Thyroid gland (tissue), 4 donors: ENCODE data around the gene FGF21. TPM values are rescaled to one million over a fixed set of nuclear protein-coding genes. Genes with fewer than 3 reads are reported as not detected.

Experiments used
- DNase-seq, 2 donors: peaks; one replicate each; pipeline ENCODE4 v3.0.0-alpha.2; 2019
- H3K27ac ChIP-seq, 3 donors: fragments of 200-600 bp; sonication (generic); 1 replicate in 2 of 3; 2 replicates in 1 of 3; pipeline ENCODE4 v1.5.1; 2016 to 2019; ENCODE audit warnings: mild to moderate bottlenecking in 1 of 3, moderate library complexity in 1 of 3
- H3K27me3 ChIP-seq: fragments of 200-600 bp; sonication (generic); one replicate; pipeline ENCODE4 v1.5.1; 2019
- H3K36me3 ChIP-seq, 2 donors: fragments of 200-600 bp; sonication (generic); one replicate each; pipeline ENCODE4 v1.5.1; 2016 to 2019
- H3K4me1 ChIP-seq, 2 donors: fragments of 200-600 bp; sonication (generic); one replicate each; pipeline ENCODE4 v1.5.1; 2017 to 2019
- H3K4me3 ChIP-seq, 3 donors: fragments of 200-600 bp; sonication (generic); replicated peaks in 1 of 3; 1 replicate in 2 of 3; 2 replicates in 1 of 3; pipeline ENCODE4 v1.5.1; 2016; ENCODE audit warnings: mild to moderate bottlenecking in 1 of 3
- H3K9me3 ChIP-seq: fragments of 200-600 bp; sonication (generic); one replicate; pipeline ENCODE4 v1.5.1; 2017
- CTCF ChIP-seq, 6 experiments: fragments of 200-600 bp in 3 of 6; fragments of 450-650 bp in 3 of 6; sonication (generic) in 3 of 6; IDR thresholded peaks; one replicate each; pipeline ENCODE4 v1.5.1; 2016 to 2019; ENCODE audit warnings: antibody characterized with exemption in 6 of 6, mild to moderate bottlenecking in 2 of 6, inconsistent platforms in 1 of 6, moderate library complexity in 1 of 6
- POLR2A ChIP-seq, 2 donors: fragments of 450-650 bp; IDR thresholded peaks; one replicate each; pipeline ENCODE4 v1.6.1; 2017; ENCODE audit warnings: antibody characterized with exemption in 2 of 2, mild to moderate bottlenecking in 2 of 2, moderate library complexity in 1 of 2
- WGBS, 2 donors: methylation state at CpG; one replicate each; pipeline ENCODE4 v1.1.5; 2017; 5-methylcytosine and 5-hydroxymethylcytosine counted together
- intact Hi-C: fragments of 100-400 bp; cut with DNase I; formaldehyde crosslinking; loops from one replicate; pipeline ENCODE4 v1.15.1; 2023
- total RNA-seq, 4 donors: library from RNA; depleted of rRNA; stranded (reverse); fragments of >200 nt; gene quantifications; one replicate each; pipeline ENCODE4 v1.2.3, GENCODE V29; 2016

Gene FGF21
- total RNA-seq, 4 donors from 2014 or later, result not detected

- H3K27me3 ChIP-seq, result no peaks in the 10 kb centered on the region
- H3K9me3 ChIP-seq, result no peaks in the 10 kb centered on the region
- no peak overlapping the region for H3K27ac ChIP-seq
- no peak for DNase-seq
- no peaks in the 10 kb centered on the region for H3K36me3 ChIP-seq
- no peak for TF ChIP-seq POLR2A (IDR thresholded peaks at IDR 0.05)
- no peak for TF ChIP-seq CTCF (IDR thresholded peaks at IDR 0.05)
- WGBS, 2 donors, result 83 to 88% methylated on average over 3 to 4 of the region's 4 CpGs
- intact Hi-C loops, result no loop called here
- no peak overlapping the region for H3K4me3 ChIP-seq
- peaks cover 15 to 29% of the 10 kb centered on the region in 2 donors for H3K4me1 ChIP-seq
Observed at GRCh38 chr19:48749571-48750198, 5.6 kb upstream of the FGF21 start.

GRCh38 chr19:48750351-48750750, 5.0 kb upstream of the FGF21 start:
- no peaks in the 10 kb centered on the region for H3K27me3 ChIP-seq
- H3K4me1 ChIP-seq, result peaks cover 15 to 29% of the 10 kb centered on the region in 2 donors
- no peak overlapping the region for H3K4me3 ChIP-seq
- no peaks in the 10 kb centered on the region for H3K9me3 ChIP-seq
- 92 to 100% methylated on average over 4 to 31 of the region's 31 CpGs for WGBS, 2 donors
- H3K36me3 ChIP-seq, result no peaks in the 10 kb centered on the region
- no peak for TF ChIP-seq POLR2A (IDR thresholded peaks at IDR 0.05)
- TF ChIP-seq CTCF (IDR thresholded peaks at IDR 0.05), result no peak
- H3K27ac ChIP-seq, result no peak overlapping the region
- DNase-seq, result no peak
- intact Hi-C loops, result no loop called here

GRCh38 chr19:48750771-48751504, 4.4 kb upstream of the FGF21 start:
- Histone ChIP-seq H3K9me3 (no peaks in the 10 kb centered on the region), H3K36me3 (no peaks in the 10 kb centered on the region), H3K27me3 (no peaks in the 10 kb centered on the region), H3K27ac (no peak overlapping the region), H3K4me3 (no peak overlapping the region), H3K4me1 (peaks cover 15 to 29% of the 10 kb centered on the region in 2 donors)
- 86 to 93% methylated on average over 28 of the region's 29 CpGs for WGBS, 2 donors
- TF ChIP-seq CTCF (IDR thresholded peaks at IDR 0.05) (no peak), POLR2A (IDR thresholded peaks at IDR 0.05) (no peak)
- no peak for DNase-seq
- intact Hi-C loops, result no loop called here

DNA sequence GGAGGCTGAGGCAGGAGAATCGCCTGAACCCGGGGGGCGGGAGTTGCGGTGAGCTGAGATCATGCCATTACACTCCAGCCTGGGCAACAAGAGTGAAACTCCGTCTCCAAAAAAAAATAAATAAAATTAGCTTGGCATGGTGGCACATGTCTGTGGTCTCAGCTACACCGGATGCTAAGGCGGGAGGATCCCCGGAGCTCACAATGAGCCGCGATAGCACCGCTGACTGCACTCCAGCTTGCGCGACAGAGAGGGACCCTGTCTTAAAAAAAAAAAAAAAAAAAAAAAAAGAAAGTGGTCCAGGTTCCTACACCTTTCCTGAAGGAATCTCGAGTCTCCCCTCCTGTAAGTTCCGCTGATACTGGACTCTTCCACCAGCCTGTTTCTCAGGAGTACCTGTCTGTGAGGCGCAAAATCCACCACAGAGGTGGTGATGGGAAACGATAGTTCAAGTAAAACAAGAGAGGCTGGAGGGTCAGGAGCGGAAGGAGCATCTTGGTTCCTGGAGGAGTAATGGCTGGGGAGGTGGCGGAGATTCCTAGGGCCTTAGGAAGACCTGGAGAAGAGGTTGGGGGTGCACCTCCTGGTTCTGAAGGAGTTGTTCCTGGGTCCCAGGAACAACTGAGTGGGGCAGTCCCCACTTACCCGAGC, 3.4 kb upstream of the FGF21 start:
- Histone ChIP-seq H3K4me1 (peaks cover 15 to 29% of the 10 kb centered on the region in 2 donors), H3K9me3 (no peaks in the 10 kb centered on the region), H3K27me3 (no peaks in the 10 kb centered on the region), H3K36me3 (no peaks in the 10 kb centered on the region), H3K27ac (peak overlapping the region; percentile 24 to 56 (median 49)), H3K4me3 (peak overlapping the region; percentile 4 to 36 (median 18))
- no peak for TF ChIP-seq POLR2A (IDR thresholded peaks at IDR 0.05)
- TF ChIP-seq CTCF (IDR thresholded peaks at IDR 0.05), result no peak
- WGBS, 2 donors, result 22 to 30% methylated on average over 20 of the region's 20 CpGs
- intact Hi-C loops, result no loop called here
- DNase-seq, result no peak
